ENCODE results near the gene TMEM116.

TMEM116 gene

DNA sequence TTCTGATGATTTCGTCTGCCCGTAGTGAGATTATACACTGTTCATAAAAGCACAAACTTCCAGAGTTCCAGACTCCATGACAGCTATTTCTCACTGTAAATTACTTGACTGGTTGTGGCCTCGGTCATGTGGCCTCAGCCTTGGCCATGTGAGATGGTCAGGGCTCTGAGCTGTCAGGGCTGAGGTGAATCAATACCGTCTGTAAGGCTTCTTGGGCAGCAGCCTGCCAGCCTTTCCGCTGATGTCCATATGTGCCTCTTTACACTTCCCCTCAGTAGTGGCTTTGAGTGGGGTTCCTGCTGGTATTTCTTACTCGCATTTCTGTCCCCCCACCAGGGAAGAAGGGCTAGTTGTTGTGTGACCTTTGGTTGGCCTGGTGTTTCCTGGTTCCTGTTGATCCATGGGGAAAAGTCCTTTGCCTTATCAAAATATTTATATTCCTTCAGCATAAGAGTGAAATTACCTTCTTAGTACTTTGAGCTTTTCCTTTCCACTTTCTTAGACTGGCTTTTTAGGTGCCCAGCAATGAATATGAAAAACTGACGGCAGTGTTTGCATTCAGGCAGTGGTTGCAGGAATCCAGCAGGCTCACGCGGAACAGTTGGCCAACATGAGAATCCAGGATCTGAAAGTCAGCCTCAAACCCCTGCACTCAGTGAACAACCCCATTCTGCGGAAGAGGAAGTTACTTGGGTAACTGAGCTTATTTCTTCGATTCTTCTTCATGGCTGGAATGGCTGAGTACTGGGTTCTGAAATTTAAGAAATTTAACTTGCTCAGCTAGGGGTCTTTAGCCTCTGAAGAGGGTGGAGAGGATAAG lies 124.8 kb downstream of the TMEM116 start:
- no peak for DNase-seq

GRCh38 chr12:111886662-111887545 lies 126.1 kb downstream of the TMEM116 start:
- DNase-seq = no peak

- no peak for DNase-seq
Measured at GRCh38 chr12:111881716-111882115, 131.2 kb downstream of the TMEM116 start.
